ENCODE measurements around the gene MX2. TPM values are rescaled to one million over a fixed set of nuclear protein-coding genes. Genes with fewer than 3 reads are reported as not detected.

Gene MX2
- total RNA-seq, 1 experiment from 2014 or later = 17.6 TPM

DNA sequence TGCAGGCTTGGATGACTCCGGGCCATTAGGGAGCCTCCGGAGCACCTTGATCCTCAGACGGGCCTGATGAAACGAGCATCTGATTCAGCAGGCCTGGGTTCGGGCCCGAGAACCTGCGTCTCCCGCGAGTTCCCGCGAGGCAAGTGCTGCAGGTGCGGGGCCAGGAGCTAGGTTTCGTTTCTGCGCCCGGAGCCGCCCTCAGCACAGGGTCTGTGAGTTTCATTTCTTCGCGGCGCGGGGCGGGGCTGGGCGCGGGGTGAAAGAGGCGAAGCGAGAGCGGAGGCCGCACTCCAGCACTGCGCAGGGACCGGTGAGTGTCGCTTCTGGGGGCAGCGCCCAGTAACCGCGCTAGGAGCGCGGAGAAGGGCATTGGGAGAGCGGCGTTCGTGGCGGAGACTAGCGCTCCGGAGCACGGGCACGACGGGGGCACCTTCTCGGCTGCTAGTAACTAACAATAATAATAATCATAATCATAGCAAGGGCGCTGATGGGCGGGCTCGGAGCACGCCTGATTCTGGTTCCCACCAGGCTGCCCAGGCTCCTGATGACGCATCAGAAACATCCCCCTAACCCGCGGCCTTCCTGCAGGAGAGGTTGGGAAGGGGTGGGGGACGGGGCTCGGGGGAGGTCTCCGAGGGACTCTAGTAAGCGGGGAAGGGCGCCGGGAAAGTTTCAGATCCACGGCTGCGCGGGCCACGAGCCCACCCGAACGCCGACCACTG, 64.3 kb downstream of the MX2 start, which contains the start of gene MX1:
TSS of gene MX1 (plus strand) at position 286 of the 722 bp plus-strand sequence. CDS start 5,832 bp downstream, outside the sequence.
- H3K27ac Mint-ChIP-seq (ENCODE audit: unreplicated experiment) = peak within 1 kb of the TSS; percentile 56
- no peaks in the 10 kb centered on the region for H3K27me3 Mint-ChIP-seq (ENCODE audit: unreplicated experiment)

DNA sequence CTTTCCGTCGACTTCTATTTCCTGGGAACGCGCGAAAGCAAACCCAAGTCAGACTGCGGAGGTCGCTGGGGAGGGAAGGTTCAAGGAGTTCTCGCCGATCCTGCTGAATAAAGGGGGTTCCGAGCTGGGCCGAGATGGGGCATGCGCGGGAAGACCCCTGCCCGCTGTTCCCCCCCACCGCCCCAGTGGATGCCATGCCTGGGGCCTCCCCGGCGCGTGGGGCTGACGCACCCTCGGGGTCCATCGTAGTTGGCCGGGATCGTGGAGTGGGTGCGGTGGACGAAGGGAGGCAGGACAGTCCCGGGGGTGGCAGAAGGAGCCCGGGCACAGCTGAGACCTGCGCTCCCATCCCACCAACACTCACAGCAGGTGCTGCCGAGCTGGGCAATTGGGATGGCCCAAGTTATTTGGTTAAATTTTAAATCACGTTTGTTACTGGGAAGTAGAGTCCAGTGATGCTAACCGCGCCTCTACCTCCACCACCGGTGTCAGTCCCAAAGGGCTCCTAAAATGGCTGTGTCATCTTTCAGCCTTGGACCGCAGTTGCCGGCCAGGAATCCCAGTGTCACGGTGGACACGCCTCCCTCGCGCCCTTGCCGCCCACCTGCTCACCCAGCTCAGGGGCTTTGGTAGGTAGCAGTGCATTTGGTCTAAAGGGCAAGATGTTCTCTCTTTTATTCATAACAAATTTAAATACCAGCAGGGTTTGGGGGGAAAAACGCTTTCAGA, 65.0 kb downstream of the MX2 start:
- Mint-ChIP-seq H3K9me3 (ENCODE audit: low read depth, unreplicated experiment) (no peaks in the 10 kb centered on the region), H3K27me3 (ENCODE audit: unreplicated experiment) (no peaks in the 10 kb centered on the region), H3K27ac (ENCODE audit: unreplicated experiment) (no peak overlapping the region), H3K36me3 (ENCODE audit: insufficient read depth, unreplicated experiment) (peaks cover 10% of the 10 kb centered on the region), H3K4me1 (ENCODE audit: low read depth, unreplicated experiment) (no peaks in the 10 kb centered on the region), H3K4me3 (ENCODE audit: low read depth, unreplicated experiment) (peak overlapping the region; percentile 96)
- BruUV-seq (replicated peaks) = no TSS peak
- TF ChIP-seq, protein P1, sequence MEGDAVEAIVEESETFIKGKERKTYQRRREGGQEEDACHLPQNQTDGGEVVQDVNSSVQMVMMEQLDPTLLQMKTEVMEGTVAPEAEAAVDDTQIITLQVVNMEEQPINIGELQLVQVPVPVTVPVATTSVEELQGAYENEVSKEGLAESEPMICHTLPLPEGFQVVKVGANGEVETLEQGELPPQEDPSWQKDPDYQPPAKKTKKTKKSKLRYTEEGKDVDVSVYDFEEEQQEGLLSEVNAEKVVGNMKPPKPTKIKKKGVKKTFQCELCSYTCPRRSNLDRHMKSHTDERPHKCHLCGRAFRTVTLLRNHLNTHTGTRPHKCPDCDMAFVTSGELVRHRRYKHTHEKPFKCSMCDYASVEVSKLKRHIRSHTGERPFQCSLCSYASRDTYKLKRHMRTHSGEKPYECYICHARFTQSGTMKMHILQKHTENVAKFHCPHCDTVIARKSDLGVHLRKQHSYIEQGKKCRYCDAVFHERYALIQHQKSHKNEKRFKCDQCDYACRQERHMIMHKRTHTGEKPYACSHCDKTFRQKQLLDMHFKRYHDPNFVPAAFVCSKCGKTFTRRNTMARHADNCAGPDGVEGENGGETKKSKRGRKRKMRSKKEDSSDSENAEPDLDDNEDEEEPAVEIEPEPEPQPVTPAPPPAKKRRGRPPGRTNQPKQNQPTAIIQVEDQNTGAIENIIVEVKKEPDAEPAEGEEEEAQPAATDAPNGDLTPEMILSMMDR (IDR thresholded peaks at IDR 0.05; ENCODE audit: unreplicated experiment) = no peak
- CTCF ChIA-PET = no interaction called here
- intact Hi-C loops (cut with micrococcal nuclease; ENCODE audit: unreplicated experiment) = no loop called here
- no peak for DNase-seq

More for the DNA sequence above, 64.3 kb downstream of the MX2 start, which contains the start of gene MX1:
- Mint-ChIP-seq H3K9me3 (ENCODE audit: low read depth, unreplicated experiment) (no peaks in the 10 kb centered on the region), H3K36me3 (ENCODE audit: insufficient read depth, unreplicated experiment) (peaks cover 10% of the 10 kb centered on the region), H3K4me1 (ENCODE audit: low read depth, unreplicated experiment) (peaks cover 6% of the 10 kb centered on the region), H3K4me3 (ENCODE audit: low read depth, unreplicated experiment) (peak within 1 kb of the TSS; percentile 96)
- TF ChIP-seq, protein P1 (IDR thresholded peaks at IDR 0.05; ENCODE audit: unreplicated experiment) = no peak
- CTCF ChIA-PET = interaction anchor here (1.0 kb wide), 1 partner anchor 143 kb away, joined by 6 read pairs; no protein-coding TSS in a partner anchor
- intact Hi-C loops (cut with micrococcal nuclease; ENCODE audit: unreplicated experiment) = no loop called here
- DNase-seq = peak; percentile 81
- no TSS peak for BruUV-seq (replicated peaks)

DNA sequence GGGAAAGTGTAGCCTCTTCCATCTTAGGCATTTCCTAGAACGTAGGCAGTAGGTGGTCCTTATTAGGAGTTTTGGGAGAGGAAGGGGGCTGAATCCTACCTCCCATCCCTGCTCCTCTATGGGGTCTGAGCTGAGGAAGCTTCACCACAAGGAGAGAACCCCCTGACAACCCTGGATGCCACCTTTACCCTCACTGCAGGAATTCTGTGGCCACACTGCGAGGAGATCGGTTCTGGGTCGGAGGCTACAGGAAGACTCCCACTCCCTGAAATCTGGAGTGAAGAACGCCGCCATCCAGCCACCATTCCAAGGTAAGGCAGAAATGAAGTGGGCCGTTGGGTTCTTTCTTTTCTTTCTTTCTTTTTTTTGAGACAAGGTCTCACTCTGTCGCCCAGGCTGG, 65.7 kb downstream of the MX2 start:
- intact Hi-C loops (cut with micrococcal nuclease; ENCODE audit: unreplicated experiment) = no loop called here
- peaks cover 10% of the 10 kb centered on the region for H3K36me3 Mint-ChIP-seq (ENCODE audit: insufficient read depth, unreplicated experiment)
- TF ChIP-seq, protein P1 (IDR thresholded peaks at IDR 0.05; ENCODE audit: unreplicated experiment) = no peak
- no peak overlapping the region for H3K27ac Mint-ChIP-seq (ENCODE audit: unreplicated experiment)
- H3K27me3 Mint-ChIP-seq (ENCODE audit: unreplicated experiment) = no peaks in the 10 kb centered on the region
- no peak for DNase-seq
- no peaks in the 10 kb centered on the region for H3K4me1 Mint-ChIP-seq (ENCODE audit: low read depth, unreplicated experiment)
- BruUV-seq (replicated peaks) = no TSS peak
- H3K9me3 Mint-ChIP-seq (ENCODE audit: low read depth, unreplicated experiment) = no peaks in the 10 kb centered on the region
- CTCF ChIA-PET = no interaction called here
- peak overlapping the region; percentile 96 for H3K4me3 Mint-ChIP-seq (ENCODE audit: low read depth, unreplicated experiment)

DNA sequence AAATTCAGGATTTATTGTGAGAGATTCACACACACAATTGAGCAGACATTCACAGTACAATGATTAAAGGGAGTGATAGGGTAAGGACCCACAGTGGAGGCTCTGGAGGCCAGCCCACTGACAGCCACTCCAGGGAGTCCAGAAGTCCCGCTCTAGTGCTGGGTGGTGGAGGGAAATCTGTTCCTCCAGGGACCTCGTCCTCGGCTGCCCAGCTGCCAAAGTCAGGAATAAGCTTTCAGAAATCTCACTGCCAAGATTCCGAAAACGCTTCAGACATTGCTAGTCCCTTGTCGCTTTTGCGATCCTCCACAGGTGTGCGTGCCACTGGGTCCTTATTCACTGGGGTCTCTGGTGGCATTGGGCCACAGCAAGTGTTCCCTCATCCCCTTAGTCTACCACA, 66.5 kb downstream of the MX2 start:
- Mint-ChIP-seq H3K36me3 (ENCODE audit: insufficient read depth, unreplicated experiment) (peaks cover 10% of the 10 kb centered on the region), H3K27me3 (ENCODE audit: unreplicated experiment) (no peaks in the 10 kb centered on the region), H3K4me3 (ENCODE audit: low read depth, unreplicated experiment) (no peak overlapping the region), H3K9me3 (ENCODE audit: low read depth, unreplicated experiment) (no peaks in the 10 kb centered on the region), H3K4me1 (ENCODE audit: low read depth, unreplicated experiment) (no peaks in the 10 kb centered on the region), H3K27ac (ENCODE audit: unreplicated experiment) (no peak overlapping the region)
- intact Hi-C loops (cut with micrococcal nuclease; ENCODE audit: unreplicated experiment) = no loop called here
- TF ChIP-seq, protein P1 (IDR thresholded peaks at IDR 0.05; ENCODE audit: unreplicated experiment) = no peak
- DNase-seq = no peak
- CTCF ChIA-PET = no interaction called here
- BruUV-seq (replicated peaks) = no TSS peak

All from Calu3 (cell line).